Left ventricle myocardium inferior (tissue), 1 donor: ENCODE results near the gene C2CD4B. TPM values are rescaled to one million over a fixed set of nuclear protein-coding genes. Genes with fewer than 3 reads are reported as not detected.

Source experiments
- DNase-seq: peaks from one replicate; pipeline ENCODE4 v3.0.0-alpha.2; 2020
- H3K27ac ChIP-seq: fragments of 200-600 bp; replicated peaks from 2 replicates; pipeline ENCODE4 v1.8.0; 2021
- H3K27me3 ChIP-seq: fragments of 200-600 bp; 2 replicates; pipeline ENCODE4 v1.8.0; 2021; ENCODE audit warnings: low read depth
- H3K36me3 ChIP-seq: fragments of 200-600 bp; 2 replicates; pipeline ENCODE4 v1.8.0; 2021
- H3K4me1 ChIP-seq: fragments of 200-600 bp; 2 replicates; pipeline ENCODE4 v1.8.0; 2021
- H3K4me3 ChIP-seq: fragments of 200-600 bp; 2 replicates; pipeline ENCODE4 v1.8.0; 2021; ENCODE audit warnings: mild to moderate bottlenecking, moderate library complexity
- H3K9me3 ChIP-seq: fragments of 200-600 bp; replicated peaks from 2 replicates; pipeline ENCODE4 v1.8.0; 2021
- CTCF ChIP-seq: fragments of 200-600 bp; IDR thresholded peaks from 2 replicates; pipeline ENCODE4 v1.8.0; 2021; ENCODE audit warnings: antibody characterized with exemption, mild to moderate bottlenecking, borderline replicate concordance
- intact Hi-C: fragments of 100-400 bp; cut with micrococcal nuclease; formaldehyde crosslinking; loops from one replicate; pipeline ENCODE4 v1.11.0; 2022
- total RNA-seq: library from RNA; stranded (reverse); fragmentation: NEBNext Ultra II Directional; extraction: Animal tissue kit (Norgen Biotek cat#: 25700); gene quantifications from one replicate; pipeline ENCODE4 v1.2.1, GENCODE V29; 2021
- donor health status: DM: no; HTN: yes; CAD: no; lungs with severe emphysema.

The C2CD4B gene
- total RNA-seq, 1 donor from 2014 or later, result 1.9 TPM

- peaks cover 8% of the 10 kb centered on the region for H3K4me1 ChIP-seq
- no peak for TF ChIP-seq CTCF
- H3K36me3 ChIP-seq, result no peaks in the 10 kb centered on the region
- H3K4me3 ChIP-seq, result no peak overlapping the region
- intact Hi-C loops, result no loop called here
- H3K27me3 ChIP-seq, result peaks cover 9% of the 10 kb centered on the region
- H3K9me3 ChIP-seq, result no peaks in the 10 kb centered on the region
- no peak for DNase-seq
- H3K27ac ChIP-seq, result peak overlapping the region; percentile 41
These were observed 22.3 kb upstream of the C2CD4B start for GRCh38 chr15:62187425-62187824.

- peaks cover 3% of the 10 kb centered on the region for H3K27me3 ChIP-seq
- no peak overlapping the region for H3K4me3 ChIP-seq
- H3K27ac ChIP-seq, result no peak overlapping the region
- no peak for TF ChIP-seq CTCF
- H3K4me1 ChIP-seq, result peaks cover 8% of the 10 kb centered on the region
- no peaks in the 10 kb centered on the region for H3K9me3 ChIP-seq
- no peaks in the 10 kb centered on the region for H3K36me3 ChIP-seq
- no peak for DNase-seq
- intact Hi-C loops, result no loop called here
These were observed 21.5 kb upstream of the C2CD4B start for GRCh38 chr15:62186578-62186977.

GRCh38 chr15:62183130-62183529 lies 18.0 kb upstream of the C2CD4B start:
- no peak overlapping the region for H3K27ac ChIP-seq
- no peak for TF ChIP-seq CTCF
- no peak for DNase-seq
- no peak overlapping the region for H3K4me3 ChIP-seq
- H3K36me3 ChIP-seq, result no peaks in the 10 kb centered on the region
- peaks cover 9% of the 10 kb centered on the region for H3K9me3 ChIP-seq
- no peaks in the 10 kb centered on the region for H3K27me3 ChIP-seq
- H3K4me1 ChIP-seq, result peaks cover 7% of the 10 kb centered on the region
- intact Hi-C loops, result no loop called here

GRCh38 chr15:62173215-62173614 lies 8.1 kb upstream of the C2CD4B start:
- Histone ChIP-seq H3K9me3 (no peaks in the 10 kb centered on the region), H3K27me3 (peaks cover 14% of the 10 kb centered on the region), H3K36me3 (no peaks in the 10 kb centered on the region), H3K4me1 (peaks cover 22% of the 10 kb centered on the region), H3K27ac (peak overlapping the region; percentile 88), H3K4me3 (peak overlapping the region; percentile 52)
- peak; percentile 51 for DNase-seq
- TF ChIP-seq CTCF, result no peak
- intact Hi-C loops, result no loop called here

GRCh38 chr15:62171882-62172281 lies 6.8 kb upstream of the C2CD4B start:
- no peaks in the 10 kb centered on the region for H3K36me3 ChIP-seq
- peak overlapping the region; percentile 88 for H3K27ac ChIP-seq
- no peaks in the 10 kb centered on the region for H3K9me3 ChIP-seq
- peaks cover 22% of the 10 kb centered on the region for H3K4me1 ChIP-seq
- H3K27me3 ChIP-seq, result peaks cover 25% of the 10 kb centered on the region
- no peak for DNase-seq
- H3K4me3 ChIP-seq, result no peak overlapping the region
- TF ChIP-seq CTCF, result no peak
- intact Hi-C loops, result no loop called here
